Fibroblast of skin of scalp (primary cell): ENCODE data around the gene ZNF334.

Experiments
- DNase-seq: peaks from one replicate; pipeline ENCODE4 v3.0.0-alpha.2; 2013

ZNF334 gene

DNA sequence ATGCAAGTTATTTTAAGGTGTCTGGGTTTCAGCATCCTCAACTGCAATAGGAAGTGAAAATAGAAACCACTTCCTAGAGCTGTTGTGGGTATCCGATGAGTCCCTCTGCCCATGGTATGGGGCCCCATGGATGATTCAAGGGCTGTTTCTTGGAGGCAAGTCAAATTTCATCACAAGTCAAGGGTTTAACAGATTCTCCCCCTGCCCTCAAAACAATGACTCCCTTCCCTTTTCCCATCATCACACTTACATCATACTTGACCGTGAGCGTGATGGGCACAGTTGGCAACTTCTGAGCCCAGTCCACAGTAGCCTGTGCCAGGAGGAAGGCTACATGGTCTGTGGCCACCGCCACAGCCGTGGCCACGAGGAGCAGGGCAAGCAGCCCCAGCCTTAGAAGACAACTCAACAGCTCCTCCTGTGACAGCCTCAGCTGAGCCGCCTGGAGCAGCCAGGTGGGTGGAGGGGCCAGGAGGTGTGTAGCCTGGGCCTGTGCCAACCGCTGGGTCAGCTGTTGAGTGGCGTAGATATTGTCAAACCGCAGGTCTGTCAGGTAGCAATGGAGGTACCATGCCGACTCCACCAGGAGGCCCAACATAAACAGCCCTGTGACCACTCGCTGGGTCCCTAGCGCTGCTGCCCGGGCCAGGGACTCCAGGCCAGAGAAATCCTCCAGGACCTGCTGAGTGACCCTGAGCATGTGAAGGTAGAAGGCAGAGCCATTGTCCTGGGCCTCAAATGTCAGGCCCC is 31.9 kb upstream of the ZNF334 start:
- no peak for DNase-seq

DNA sequence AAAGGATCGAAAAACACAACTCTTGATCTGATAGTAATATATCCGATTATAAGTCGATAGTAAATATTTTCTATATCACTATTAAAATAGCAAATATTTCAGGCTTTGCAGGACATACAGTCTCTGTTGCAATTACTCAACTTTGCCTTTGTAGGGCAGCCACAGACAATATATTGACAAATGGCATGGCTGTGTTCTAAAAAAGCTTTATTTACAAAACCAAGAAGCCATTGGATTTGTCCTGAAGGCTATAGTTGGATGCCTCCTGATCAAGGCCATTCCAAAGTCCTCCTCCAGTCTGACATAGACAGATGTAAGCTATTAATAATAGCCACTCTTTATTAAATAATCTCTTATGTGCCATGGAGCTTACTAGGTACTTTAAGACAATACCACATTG is 31.2 kb upstream of the ZNF334 start:
- DNase-seq: no peak

DNA sequence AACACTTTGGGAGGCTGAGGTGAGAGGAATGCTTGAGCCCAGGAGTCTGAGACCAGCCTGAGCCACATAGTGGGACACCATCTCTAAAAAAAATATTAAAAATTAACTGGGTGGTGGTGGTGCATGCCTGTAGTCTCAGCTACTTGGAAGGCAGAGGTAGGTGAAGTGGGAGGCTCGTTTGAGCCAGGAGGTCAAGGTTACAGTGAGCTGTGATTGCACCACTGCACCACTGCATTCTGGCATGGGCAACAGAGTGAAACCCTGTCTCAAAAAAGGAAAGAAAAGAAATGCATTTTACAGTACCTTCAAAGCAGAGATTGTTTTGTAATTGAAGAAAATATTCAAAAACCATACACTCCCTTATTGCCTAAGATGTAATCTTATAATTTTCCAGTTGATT is 30.6 kb upstream of the ZNF334 start:
- DNase-seq: no peak

DNA sequence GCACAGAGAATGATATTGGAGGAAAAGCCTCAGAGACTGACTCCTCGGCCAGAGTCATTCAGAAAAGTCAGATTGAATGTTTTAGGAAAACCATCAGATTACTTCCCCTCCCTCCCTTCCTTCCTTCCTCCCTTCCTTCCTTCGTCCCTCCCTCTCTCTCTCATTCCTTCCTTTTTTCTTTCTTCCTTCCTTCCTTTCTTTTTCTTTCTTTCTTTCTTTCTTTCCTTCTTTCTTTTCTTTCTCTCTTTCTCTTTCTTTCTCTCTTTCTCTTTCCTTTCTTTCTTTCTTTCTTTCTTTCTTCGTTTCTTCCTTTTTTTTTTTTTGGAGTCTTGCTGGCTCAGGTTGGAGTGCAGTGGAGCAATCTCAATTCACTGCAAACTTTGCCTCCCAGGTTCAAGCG is 29.7 kb upstream of the ZNF334 start:
- DNase-seq: no peak

DNA sequence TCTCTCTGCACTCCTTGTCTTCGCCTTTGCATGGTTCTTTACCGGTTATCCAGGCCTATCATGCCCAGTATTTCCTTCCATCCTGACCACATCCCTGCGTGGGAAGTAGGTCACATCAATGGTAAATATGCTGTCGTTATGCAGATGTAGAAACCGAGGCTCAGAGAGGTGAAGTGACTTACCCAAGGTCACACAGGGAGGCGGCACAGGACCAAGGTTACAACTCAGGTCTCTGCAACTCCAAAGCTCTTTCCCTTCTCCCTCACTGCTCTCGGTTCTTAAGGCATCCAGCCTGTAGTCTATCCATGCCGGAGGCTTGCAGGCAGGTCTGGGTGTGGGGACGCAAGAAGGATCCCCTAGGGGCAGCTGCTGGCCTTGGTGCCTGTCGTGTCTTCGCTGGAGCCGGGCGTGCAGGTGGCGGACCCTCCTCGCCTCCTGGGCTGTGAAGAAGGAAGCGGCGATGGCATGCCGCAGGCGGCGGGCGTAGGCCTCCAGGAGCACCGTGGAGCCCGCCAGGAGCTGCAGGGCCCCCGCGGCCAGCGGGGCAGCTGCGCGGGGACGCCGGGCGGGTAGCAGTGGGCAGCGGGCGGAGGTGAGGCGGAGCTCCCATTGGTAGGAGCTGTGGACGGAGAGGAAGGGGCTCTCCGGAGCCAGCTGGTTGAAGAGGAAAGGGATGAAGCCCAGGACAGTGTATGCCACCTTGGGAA is 28.0 kb upstream of the ZNF334 start:
- DNase-seq: no peak

DNA sequence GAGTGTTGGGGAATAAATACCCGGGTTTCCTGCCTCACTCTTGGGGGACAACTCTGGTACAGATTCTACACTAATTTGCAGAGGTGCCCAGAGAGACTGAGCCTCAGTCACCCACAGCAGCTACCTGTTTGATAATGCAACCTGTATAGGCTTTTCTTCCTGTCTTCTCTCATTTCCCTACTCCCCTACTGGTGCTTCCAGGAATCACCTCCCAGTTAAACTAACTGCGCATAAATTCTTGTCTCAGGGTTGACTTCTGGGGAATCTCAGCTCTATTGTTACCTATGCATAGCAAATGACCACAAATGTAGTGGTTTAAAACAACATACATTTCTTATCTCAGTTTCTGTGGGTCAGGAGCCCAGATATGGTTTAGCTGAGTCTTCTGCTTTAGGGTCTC is 25.8 kb upstream of the ZNF334 start:
- DNase-seq: no peak

DNA sequence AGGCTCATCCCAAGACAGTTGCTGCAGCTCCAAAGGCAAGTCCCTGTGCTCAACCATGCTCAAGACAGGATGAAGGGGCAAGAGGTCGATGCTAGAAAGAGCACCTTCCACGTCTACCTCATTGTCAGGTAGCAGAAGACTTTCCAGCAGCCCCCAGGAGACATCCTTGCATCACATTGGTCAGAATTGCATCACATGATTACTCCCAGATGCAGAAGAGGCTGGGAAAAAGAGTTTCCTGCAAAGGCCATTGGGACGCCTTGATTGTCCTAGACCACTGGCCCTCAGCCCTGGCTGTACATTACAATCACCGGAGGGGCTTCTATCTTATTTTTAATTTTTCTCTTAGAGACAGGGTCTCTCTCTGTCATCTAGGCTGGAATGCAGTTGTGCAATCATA is 17.3 kb upstream of the ZNF334 start:
- DNase-seq: no peak

DNA sequence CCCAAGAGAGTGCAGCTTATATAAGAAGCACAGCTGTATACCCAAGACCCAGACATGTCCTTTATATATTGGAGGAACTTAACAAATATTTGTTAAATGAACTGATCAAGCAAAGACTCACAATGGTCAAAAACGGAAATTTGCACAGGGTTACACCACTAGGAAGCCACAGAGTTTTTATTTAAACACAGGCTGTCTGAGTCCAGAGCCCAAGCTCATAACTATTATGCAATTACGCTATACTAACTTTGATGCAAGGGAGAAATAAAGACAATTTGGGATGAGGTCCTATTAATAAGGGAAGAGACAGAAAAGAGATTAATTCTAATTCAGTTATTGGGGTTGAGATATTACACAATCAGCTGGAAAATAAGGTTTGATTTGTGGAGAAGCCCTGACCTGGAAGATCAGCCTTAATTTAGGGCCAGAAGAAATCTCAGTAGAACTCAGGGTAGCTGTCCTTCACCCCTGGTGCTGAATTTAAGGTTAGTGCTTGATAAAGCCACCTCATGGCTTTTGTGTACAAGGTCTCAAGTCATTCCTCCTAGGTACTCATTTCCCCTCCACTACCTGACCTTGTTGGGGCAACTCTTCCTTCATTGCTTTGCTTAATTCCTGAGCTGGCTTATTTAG is 10.5 kb upstream of the ZNF334 start:
- DNase-seq: peak; percentile 13

DNA sequence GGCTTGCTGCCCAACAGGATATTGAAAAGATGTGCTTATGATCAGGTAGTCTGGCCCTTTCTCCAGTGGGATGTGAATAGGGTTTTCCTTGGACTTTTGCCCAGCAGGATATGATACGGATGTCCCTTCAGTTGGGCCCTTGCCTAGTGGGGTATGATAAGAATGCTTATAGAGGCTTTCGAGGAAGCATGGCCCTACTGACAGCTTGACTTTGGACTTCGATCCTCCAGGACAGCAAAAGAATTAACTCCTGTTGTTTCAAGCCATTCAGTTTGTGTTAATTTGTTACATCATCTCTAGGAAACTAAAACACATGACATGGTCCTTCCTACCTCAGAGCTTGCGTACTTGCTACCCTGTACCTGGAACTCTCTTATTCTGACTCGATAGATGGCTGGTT is 9.7 kb upstream of the ZNF334 start:
- no peak for DNase-seq

DNA sequence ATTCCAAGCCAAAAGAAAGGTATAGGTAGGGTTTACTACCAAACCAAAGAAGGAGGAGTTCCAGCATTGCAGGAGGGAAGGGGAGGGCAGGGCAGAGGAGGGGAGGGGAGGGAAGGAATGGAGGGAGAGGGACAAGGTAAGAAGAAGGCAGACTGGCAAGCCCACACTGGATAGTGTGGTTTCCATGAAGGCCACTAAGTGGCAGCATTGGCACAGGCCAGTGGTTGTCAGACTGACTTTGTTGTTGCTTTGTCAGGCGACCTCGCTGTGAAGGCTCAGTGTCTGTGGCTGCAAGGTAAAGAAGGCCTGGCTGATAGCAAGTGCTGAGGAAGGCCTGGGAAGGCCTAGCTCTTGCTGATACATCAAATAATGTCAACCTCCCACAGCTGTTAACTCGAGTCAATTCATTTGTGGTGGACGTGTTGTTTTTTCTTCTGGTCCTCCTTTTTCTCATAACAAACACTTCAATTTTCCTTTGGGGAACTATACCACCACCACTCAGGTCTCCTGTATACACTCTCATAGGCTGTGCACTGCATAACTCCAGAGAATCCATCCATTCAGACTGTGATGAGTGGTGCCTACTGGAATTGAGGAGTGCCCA is 7.7 kb upstream of the ZNF334 start:
- DNase-seq: peak; percentile 47

DNA sequence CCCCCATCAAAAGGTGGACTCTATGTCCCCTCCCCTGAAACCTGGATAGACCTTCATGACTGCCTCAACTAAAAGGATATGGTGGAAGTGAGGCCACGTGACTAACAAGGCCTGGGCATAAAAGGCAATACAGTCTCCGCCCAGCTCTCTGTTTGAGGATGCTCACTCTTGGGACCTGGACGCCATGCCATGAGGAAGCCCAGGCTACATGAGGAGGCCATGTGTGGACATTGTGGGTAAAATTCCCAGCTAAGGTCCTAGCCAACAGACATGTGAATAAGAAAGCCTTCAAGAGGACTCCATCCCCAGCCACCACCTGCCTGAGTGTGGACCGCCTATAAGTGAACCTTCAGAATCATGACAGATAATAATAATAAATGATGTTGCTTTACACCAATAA is 7.2 kb upstream of the ZNF334 start:
- no peak for DNase-seq

DNA sequence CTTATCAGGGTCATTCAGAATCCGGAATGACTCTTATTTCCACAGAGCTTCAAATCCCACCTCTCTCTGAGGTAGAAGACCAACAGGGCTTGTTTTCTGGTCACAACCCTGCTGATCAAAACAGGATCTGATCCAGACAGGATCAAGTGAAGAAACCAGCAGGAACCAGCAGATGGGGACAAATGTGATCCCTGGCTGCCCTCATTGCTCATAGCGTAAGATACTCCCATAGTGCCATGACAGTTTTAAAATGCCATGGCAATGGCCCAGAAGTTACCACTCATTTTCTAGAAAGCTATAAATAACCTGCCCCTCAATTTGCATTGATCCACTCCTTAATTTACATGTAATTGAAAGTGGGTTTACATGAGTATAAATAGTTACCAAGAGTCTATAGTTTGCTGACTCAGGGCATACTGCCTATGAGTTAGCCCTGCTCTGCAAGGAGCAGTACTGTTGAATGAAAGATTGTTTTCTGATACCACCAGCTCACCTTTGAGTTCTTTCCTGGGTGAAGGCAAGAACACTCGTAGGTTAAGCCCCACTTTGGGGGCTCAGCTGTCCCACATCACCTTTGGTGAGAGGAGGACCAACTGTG is 6.2 kb upstream of the ZNF334 start:
- no peak for DNase-seq

DNA sequence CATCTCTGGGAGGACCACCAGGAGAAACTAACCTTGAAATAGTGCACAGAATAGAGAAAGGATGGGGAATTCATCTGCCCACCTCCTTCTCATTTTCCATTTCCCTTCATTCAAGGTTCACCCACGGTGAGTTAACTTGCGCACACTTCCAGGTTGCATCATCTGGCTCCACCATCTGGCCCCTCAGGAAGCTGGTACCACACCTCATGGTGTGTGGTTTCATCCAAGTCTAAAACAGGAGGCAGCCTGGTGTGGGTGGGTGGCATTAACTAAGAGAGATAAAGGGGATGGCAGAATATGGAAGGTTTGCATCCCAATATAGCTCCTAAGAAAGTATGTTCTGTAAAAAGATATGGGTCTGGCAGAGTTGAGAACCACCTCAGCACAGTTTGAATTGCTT is 3.8 kb downstream of the ZNF334 start:
- DNase-seq: no peak

DNA sequence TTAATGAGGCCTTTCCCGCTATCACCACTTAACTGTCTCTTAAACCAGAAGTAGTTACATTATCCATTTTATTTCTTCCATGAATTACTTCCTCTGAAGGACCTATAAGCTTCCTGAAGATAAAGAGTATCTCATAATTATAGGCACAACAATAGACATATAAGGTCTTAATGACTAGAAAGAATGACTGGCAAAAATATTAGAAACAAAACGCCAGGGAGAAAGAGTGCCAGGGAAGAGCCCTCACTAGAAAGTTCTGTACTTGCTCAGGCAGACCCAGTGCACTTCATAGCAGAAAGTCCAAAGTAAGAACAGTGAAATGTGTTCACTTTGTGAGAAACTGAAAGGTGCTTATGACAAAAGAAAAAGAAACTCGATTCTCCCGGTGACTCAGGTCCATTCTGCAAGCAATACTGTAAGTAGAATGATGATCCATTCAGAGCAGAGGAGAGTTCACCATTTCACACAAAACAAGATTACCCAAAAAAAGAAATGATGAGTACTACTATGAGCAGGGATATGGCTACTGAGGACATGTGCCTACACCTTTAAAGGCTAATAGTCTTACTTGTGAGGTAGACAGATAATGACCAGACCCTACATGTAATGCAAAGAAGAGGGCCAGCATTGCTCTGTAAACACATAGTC is 5.5 kb downstream of the ZNF334 start:
- DNase-seq: no peak

DNA sequence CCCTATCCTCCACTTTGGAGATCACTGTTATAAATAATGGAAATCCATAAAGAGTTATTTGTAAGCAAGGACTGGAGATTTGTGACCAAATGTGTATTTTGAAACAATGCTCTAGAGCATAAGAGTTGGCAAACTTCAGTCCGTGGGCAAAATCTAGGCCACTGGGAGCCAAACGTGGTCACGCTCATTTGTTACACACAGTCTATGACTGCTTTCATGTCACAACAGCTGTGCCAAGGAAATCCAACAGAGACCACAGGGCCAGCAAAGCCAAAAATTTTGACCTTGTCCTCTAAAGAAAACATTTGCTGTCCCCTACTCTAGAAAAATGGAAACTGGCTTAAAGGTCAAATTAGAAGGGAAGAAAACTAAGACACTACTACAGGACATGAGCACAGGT is 7.9 kb downstream of the ZNF334 start:
- DNase-seq: no peak

DNA sequence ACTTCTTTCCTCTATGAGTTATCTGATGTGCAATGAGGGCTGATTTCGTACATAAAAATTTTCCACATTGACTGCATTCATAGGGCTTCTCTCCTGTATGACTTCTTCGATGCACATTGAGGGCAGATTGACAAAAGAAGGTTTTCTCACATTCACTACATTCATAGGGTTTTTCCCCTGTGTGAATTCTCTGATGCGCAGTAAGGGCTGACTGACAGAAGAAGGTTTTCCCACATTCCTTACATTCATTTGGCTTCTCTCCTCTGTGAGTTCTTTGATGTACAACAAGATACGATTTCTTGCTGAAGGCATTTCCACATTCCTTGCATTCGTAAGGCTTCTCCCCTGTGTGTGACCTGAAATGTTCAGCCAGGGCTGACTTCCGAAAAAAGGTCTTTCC is 11.4 kb downstream of the ZNF334 start:
- no peak for DNase-seq

DNA sequence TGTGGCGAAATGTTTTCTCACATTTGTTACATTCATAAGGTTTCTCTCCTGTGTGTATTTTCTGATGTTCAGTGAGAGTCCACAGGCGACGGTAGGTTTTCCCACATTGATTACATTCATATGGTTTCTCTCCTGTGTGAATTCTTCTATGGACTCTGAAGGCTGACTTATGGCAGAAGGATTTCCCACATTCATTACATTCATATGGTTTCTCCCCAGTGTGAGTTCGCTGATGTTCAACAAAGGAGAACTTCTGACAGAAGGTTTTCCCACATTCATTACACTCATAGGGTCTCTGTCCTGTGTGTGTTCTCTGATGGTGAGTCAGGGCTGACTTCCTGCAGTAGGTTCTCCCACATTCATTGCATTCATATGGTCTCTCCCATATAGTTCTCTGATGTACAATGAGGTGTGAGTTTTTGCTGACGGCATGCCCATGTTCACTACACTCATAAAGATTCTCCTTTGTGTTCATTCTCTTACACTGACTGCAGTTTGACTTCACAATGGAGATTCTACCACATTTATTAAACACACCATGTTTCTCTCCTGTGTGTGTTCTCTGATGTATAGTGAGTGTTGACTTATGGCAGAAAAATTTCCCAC is 11.9 kb downstream of the ZNF334 start:
- DNase-seq: no peak

DNA sequence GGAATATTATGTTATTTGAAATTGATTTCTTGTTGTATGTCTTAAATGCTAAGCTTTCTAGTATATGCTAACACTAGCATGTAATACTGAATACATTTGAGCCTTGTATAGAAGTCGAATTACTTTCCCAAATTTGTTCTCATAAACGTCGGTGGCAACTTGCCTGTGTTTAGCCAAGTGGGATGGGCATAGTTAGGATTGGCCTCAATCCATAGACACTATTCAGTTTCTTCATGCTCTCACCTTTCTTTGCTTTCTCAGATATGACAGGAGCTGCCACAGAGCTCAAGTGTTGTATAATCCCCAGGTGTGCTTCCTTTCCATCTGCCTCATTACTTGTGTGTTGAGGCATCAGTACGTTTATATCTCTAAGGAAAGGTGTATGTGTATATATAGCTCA is 19.3 kb downstream of the ZNF334 start:
- no peak for DNase-seq

DNA sequence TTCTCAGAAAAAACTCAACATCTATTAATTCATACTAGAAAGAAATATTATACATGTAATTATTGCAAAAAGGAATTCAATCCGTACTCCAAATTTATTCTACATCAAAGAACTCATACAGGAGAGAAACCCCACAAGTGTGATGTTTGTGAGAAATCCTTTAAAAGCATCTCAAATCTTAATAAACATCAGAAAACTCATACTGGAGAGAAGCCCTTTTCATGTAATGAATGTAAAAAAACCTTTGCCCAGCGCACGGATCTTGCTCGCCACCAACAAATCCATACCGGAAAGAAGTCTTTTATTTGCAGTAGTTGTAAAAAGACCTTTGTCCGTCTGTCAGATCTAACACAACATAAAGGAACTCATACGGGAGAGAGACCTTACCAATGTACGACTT is 22.0 kb downstream of the ZNF334 start:
- no peak for DNase-seq

DNA sequence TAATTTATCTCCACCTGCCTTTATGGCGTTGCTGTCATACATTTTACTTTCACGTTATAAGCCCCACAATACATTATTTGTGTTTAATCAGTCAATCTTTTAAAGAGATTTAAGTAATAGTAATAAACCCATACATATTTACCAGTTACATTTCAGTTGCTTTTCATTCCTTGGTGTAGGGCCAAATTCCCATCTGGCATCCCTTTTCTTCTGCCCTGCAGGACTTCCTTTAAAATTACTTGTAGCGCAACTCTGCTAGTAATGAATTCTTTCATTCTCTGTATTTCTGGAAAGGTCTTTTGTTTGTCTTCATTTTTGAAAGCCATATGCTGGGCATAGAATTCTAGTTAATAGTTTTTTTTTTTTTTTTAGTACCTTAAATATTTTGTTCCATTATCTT is 24.9 kb downstream of the ZNF334 start:
- no peak for DNase-seq

DNA sequence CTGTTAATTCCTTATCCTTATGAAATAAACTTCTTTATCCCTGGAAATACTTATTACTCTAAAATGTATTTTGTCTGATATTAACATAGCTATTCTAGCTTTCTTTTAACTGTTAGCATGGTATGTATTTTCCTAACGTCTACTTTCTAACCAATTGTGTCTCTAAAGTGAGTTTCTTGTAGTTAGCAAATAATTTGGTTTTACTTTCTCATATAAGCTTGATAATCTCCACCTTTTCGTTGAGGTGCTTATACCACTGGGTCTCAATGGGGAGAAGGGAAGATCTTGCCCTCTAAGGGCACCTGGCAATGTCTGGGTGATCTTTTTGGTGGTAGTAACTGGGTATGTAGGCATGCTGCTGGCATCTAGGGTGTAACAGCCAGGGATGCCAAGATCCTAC is 25.7 kb downstream of the ZNF334 start:
- DNase-seq: no peak

DNA sequence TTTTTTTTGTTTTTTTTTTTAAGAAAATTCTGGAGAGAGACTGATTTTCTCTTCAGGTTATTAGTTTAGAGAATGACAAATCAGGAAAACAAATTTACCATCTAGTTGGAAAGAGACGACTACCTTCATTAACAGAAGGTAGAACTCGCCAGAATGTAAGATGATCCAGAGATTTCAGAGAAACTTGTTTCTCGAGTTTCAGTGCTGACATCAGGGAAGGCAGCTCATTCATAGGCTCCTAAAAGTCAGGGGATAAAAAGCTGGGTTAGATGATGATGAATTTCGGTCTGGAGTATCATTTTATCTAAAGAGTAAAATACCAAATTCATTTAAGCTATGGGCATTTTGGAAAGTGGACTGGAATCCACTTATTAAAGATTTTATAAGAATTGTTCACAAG is 27.9 kb downstream of the ZNF334 start:
- no peak for DNase-seq
